Measurements from ENCODE around the gene MAP3K3. TPM values are rescaled to one million over a fixed set of nuclear protein-coding genes. Genes with fewer than 3 reads are reported as not detected.

MAP3K3 gene
- total and polyA plus RNA-seq, 4 donors, result 24.5 to 56.3 (median 41.5) TPM

- peak; percentile 36 to 88 (median 84) for DNase-seq
- no peaks in the 10 kb centered on the region for H3K9me3 ChIP-seq (ENCODE audit: control insufficient read depth in 4 of 4, insufficient read depth in 3 of 4, low read length in 3 of 4)
- peaks cover 8 to 39% (median 18%) of the 10 kb centered on the region in 5 donors for H3K4me1 ChIP-seq (ENCODE audit: control insufficient read depth in 5 of 5, insufficient read depth in 5 of 5, low read length in 5 of 5)
- TF ChIP-seq CTCF (IDR thresholded peaks at IDR 0.05; ENCODE audit: control extremely low read depth, extremely low read depth), result no peak
- H3K27ac ChIP-seq (ENCODE audit: low read depth in 1 of 2, low read length in 1 of 2), result peak overlapping the region in 1 of 2 donors; percentile 72
- ATAC-seq (ENCODE audit: insufficient read depth, low FRiP score), result no peak
- WGBS, 2 donors, result 48 to 61% methylated on average over 4 of the region's 4 CpGs
- H3K36me3 ChIP-seq (ENCODE audit: control insufficient read depth in 4 of 4, insufficient read depth in 4 of 4, low read length in 4 of 4), result peaks cover 0 to 2% (median 0%) of the 10 kb centered on the region in 4 donors
- H3K27me3 ChIP-seq (ENCODE audit: control insufficient read depth in 3 of 3, insufficient read depth in 3 of 3, low read length in 2 of 3), result no peaks in the 10 kb centered on the region
- no peak overlapping the region for H3K4me3 ChIP-seq
- peak overlapping the region in 1 of 2 donors; percentile 4 for H3K9ac ChIP-seq (ENCODE audit: insufficient read depth in 1 of 2, low read length in 2 of 2)
Measured at GRCh38 chr17:63626551-63627180, 4.4 kb downstream of the MAP3K3 start.

GRCh38 chr17:63629627-63630026 is 7.4 kb downstream of the MAP3K3 start:
- Histone ChIP-seq H3K9ac (ENCODE audit: insufficient read depth in 1 of 2, low read length in 2 of 2) (no peak overlapping the region), H3K27me3 (ENCODE audit: control insufficient read depth in 3 of 3, insufficient read depth in 3 of 3, low read length in 2 of 3) (no peaks in the 10 kb centered on the region), H3K9me3 (ENCODE audit: control insufficient read depth in 4 of 4, insufficient read depth in 3 of 4, low read length in 3 of 4) (no peaks in the 10 kb centered on the region), H3K4me3 (no peak overlapping the region), H3K27ac (ENCODE audit: low read depth in 1 of 2, low read length in 1 of 2) (peak overlapping the region in 1 of 2 donors; percentile 67), H3K4me1 (ENCODE audit: control insufficient read depth in 5 of 5, insufficient read depth in 5 of 5, low read length in 5 of 5) (peaks cover 8 to 34% (median 12%) of the 10 kb centered on the region in 5 donors), H3K36me3 (ENCODE audit: control insufficient read depth in 4 of 4, insufficient read depth in 4 of 4, low read length in 4 of 4) (peaks cover 0 to 11% (median 7%) of the 10 kb centered on the region in 4 donors)
- ATAC-seq (ENCODE audit: insufficient read depth, low FRiP score) (no peak), DNase-seq (no peak)
- no peak for TF ChIP-seq CTCF (IDR thresholded peaks at IDR 0.05; ENCODE audit: control extremely low read depth, extremely low read depth)
- 54 to 63% methylated on average over 1 of the region's 1 CpG for WGBS, 2 donors

- peak overlapping the region in 1 of 2 donors; percentile 68 for H3K27ac ChIP-seq (ENCODE audit: low read depth in 1 of 2, low read length in 1 of 2)
- no peak for TF ChIP-seq CTCF (IDR thresholded peaks at IDR 0.05; ENCODE audit: control extremely low read depth, extremely low read depth)
- ATAC-seq (ENCODE audit: insufficient read depth, low FRiP score), result no peak
- 81 to 88% methylated on average over 3 of the region's 3 CpGs for WGBS, 2 donors
- H3K9ac ChIP-seq (ENCODE audit: insufficient read depth in 1 of 2, low read length in 2 of 2), result no peak overlapping the region
- no peaks in the 10 kb centered on the region for H3K27me3 ChIP-seq (ENCODE audit: control insufficient read depth in 3 of 3, insufficient read depth in 3 of 3, low read length in 2 of 3)
- peaks cover 8 to 36% (median 10%) of the 10 kb centered on the region in 5 donors for H3K4me1 ChIP-seq (ENCODE audit: control insufficient read depth in 5 of 5, insufficient read depth in 5 of 5, low read length in 5 of 5)
- peaks cover 4 to 11% (median 8%) of the 10 kb centered on the region in 4 donors for H3K36me3 ChIP-seq (ENCODE audit: control insufficient read depth in 4 of 4, insufficient read depth in 4 of 4, low read length in 4 of 4)
- no peak overlapping the region for H3K4me3 ChIP-seq
- DNase-seq, result no peak
- no peaks in the 10 kb centered on the region for H3K9me3 ChIP-seq (ENCODE audit: control insufficient read depth in 4 of 4, insufficient read depth in 3 of 4, low read length in 3 of 4)
Measured at GRCh38 chr17:63631062-63631461, 8.8 kb downstream of the MAP3K3 start.
